Calu3 (cell line): ENCODE measurements around the gene TNPO2. TPM values are rescaled to one million over a fixed set of nuclear protein-coding genes. Genes with fewer than 3 reads are reported as not detected.

Experiments used
- BruUV-seq: library from RNA; stranded (reverse); fragments of 400-500 nt; replicated peaks from 2 replicates; lab custom pipeline; 2021; lab: Mats Ljungman, UMichigan
- CTCF ChIA-PET: fragments of 300-600 bp; sonication (Branson Sonifier 250); formaldehyde crosslinking; loops from one replicate; lab custom pipeline; 2022; ENCODE audit warnings: antibody characterized with exemption; lab: Charles Lee
- DNase-seq: peaks from one replicate; pipeline ENCODE4 v3.0.0; 2022
- H3K27ac Mint-ChIP-seq: one replicate; pipeline ENCODE4 v1.8.0; 2022; ENCODE audit warnings: mixed read lengths; ENCODE audit not compliant: unreplicated experiment
- H3K27me3 Mint-ChIP-seq: one replicate; pipeline ENCODE4 v1.8.0; 2022; ENCODE audit warnings: mixed read lengths; ENCODE audit not compliant: unreplicated experiment
- H3K36me3 Mint-ChIP-seq: one replicate; pipeline ENCODE4 v1.8.0; 2022; ENCODE audit warnings: mild to moderate bottlenecking, moderate library complexity, mixed read lengths; ENCODE audit not compliant: insufficient read depth, unreplicated experiment
- H3K4me1 Mint-ChIP-seq: one replicate; pipeline ENCODE4 v1.8.0; 2022; ENCODE audit warnings: mild to moderate bottlenecking, low read depth, mixed read lengths; ENCODE audit not compliant: unreplicated experiment
- H3K4me3 Mint-ChIP-seq: one replicate; pipeline ENCODE4 v1.8.0; 2022; ENCODE audit warnings: mild to moderate bottlenecking, low read depth, moderate library complexity, mixed read lengths; ENCODE audit not compliant: unreplicated experiment
- H3K9me3 Mint-ChIP-seq: one replicate; pipeline ENCODE4 v1.8.0; 2022; ENCODE audit warnings: low read depth, mixed read lengths; ENCODE audit not compliant: unreplicated experiment
- intact Hi-C: fragments of 100-400 bp; cut with micrococcal nuclease; formaldehyde crosslinking; loops from one replicate; pipeline ENCODE4 v1.10.0; 2022; ENCODE audit not compliant: unreplicated experiment
- total RNA-seq: library from RNA; stranded (reverse); gene quantifications from 2 replicates; pipeline ENCODE4 v1.2.3, GENCODE V29; 2022
- TF ChIP-seq, protein P1 (sequence below): fragments of 200-600 bp; IDR thresholded peaks from one replicate; pipeline ENCODE4 v1.8.0; 2022; ENCODE audit warnings: antibody characterized with exemption; ENCODE audit not compliant: unreplicated experiment

TNPO2 gene
- total RNA-seq, 1 experiment from 2014 or later: 67.0 TPM

DNA sequence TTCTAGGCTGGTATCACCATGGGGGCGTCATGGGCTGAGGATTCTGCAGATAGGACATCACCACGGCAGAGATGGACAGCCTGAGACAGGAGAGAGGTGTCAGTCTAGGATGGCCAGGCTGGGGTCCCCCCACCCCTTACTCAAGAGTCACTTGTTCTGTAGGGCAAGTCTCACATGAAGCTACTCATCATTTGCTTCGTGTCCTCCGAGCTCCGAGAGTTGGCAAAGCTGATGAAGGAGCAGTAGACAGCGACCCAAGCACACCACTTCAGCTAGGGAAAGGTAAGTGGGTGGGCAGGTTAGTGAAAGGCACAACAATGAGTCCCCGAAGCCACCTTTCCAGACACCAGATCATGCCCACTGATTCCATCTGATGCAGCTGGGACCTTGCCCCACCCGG lies 55.4 kb downstream of the TNPO2 start:
- intact Hi-C loops: loop anchor here (5.0 kb wide), 1 partner anchor 106 kb away; no protein-coding TSS in a partner anchor
- Mint-ChIP-seq H3K27me3 (no peaks in the 10 kb centered on the region), H3K9me3 (no peaks in the 10 kb centered on the region), H3K36me3 (peaks cover 56% of the 10 kb centered on the region), H3K4me3 (peak overlapping the region; percentile 88), H3K27ac (no peak overlapping the region), H3K4me1 (peaks cover 8% of the 10 kb centered on the region)
- TF ChIP-seq, protein P1, sequence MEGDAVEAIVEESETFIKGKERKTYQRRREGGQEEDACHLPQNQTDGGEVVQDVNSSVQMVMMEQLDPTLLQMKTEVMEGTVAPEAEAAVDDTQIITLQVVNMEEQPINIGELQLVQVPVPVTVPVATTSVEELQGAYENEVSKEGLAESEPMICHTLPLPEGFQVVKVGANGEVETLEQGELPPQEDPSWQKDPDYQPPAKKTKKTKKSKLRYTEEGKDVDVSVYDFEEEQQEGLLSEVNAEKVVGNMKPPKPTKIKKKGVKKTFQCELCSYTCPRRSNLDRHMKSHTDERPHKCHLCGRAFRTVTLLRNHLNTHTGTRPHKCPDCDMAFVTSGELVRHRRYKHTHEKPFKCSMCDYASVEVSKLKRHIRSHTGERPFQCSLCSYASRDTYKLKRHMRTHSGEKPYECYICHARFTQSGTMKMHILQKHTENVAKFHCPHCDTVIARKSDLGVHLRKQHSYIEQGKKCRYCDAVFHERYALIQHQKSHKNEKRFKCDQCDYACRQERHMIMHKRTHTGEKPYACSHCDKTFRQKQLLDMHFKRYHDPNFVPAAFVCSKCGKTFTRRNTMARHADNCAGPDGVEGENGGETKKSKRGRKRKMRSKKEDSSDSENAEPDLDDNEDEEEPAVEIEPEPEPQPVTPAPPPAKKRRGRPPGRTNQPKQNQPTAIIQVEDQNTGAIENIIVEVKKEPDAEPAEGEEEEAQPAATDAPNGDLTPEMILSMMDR: no peak
- no TSS peak for BruUV-seq
- DNase-seq: no peak
- CTCF ChIA-PET: no interaction called here

DNA sequence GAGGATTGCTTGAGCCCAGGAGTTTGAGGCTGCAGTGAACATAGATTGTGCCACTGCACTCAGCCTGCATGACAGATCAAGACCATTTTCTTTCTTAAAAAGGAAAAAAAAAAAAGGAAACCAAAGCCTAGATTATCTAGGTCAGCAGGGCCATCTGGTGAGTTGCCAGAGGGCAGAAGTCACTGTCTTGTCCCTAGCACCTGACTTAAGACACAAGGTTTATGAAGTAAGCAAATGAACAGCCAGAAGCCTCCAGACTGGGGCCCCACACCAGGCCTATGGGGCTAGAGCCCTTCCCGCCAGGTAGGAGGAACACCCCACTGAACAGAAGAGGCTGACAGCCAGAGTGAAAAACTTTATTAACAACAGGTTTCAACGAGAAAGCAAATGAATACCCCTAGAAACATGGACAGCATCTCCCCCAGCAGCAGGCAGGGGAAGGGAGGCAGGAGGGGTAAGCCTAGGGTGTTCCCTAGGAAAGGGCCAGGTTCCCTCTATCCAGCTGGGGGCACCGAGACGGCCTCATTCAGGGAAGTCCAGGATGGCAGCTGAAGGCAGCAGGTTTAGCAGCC lies 55.9 kb downstream of the TNPO2 start:
- Mint-ChIP-seq H3K9me3 (no peaks in the 10 kb centered on the region), H3K4me3 (peak overlapping the region; percentile 88), H3K27me3 (no peaks in the 10 kb centered on the region), H3K27ac (no peak overlapping the region), H3K4me1 (peaks cover 8% of the 10 kb centered on the region), H3K36me3 (peaks cover 56% of the 10 kb centered on the region)
- BruUV-seq: no TSS peak
- DNase-seq: no peak
- CTCF ChIA-PET: no interaction called here
- TF ChIP-seq, protein P1: no peak
- intact Hi-C loops: loop anchor here (5.0 kb wide), 1 partner anchor 106 kb away; no protein-coding TSS in a partner anchor

DNA sequence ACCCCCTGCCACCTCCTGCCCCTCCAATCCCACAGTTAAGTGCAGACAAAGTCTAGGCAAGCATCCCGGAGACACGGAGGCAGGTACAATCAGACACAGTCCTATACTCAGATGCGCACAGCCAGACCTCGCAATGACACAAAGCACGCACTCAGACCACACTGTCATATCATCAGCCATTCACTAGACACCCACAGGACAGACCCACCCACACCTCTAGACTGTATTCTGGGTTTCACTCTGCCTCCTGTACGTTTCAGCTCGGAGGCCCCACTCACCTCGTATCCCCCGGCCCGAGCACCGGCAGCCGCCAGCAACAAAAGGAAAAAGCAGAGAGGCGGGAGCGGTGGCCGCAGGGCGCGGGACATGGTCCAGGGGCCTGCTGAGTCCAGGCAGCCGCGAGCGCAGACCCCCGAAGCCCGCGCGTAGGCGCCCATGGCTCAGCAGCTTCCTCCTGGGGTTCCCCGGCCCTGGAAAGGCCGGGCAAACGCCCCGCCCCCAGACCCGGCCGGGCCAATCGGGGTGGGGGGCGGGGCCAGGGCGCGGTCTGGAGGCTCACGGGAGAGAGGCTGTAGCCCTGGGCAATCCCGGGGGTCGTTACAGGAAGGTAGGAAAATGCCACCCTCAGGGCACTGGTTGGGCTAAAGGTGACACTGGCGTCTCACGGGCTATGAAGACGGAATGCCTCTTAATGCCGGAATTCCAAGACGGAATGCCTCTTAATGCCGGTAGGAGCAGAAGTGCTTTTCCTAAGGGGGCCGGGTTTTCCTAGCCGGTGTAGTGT lies 57.3 kb downstream of the TNPO2 start, which contains the start of the genes MAN2B1 and WDR83:
MAN2B1 (minus strand) TSS at position 478 of the 784 bp plus-strand sequence; CDS start at position 437, 41 bp downstream.
WDR83 (plus strand) TSS at position 543 of the 784 bp plus-strand sequence. CDS start 2,984 bp downstream, outside the sequence.
- TF ChIP-seq, protein P1: no peak
- intact Hi-C loops: loop anchor here (5.0 kb wide), 1 partner anchor 104 kb away; no protein-coding TSS in a partner anchor
- Mint-ChIP-seq H3K27ac (peak within 1 kb of the TSS; percentile 77), H3K9me3 (no peaks in the 10 kb centered on the region), H3K4me3 (peak within 1 kb of the TSS; percentile 88), H3K27me3 (no peaks in the 10 kb centered on the region), H3K4me1 (no peaks in the 10 kb centered on the region), H3K36me3 (peaks cover 46% of the 10 kb centered on the region)
- BruUV-seq: no TSS peak
- peak; percentile 74 for DNase-seq
- CTCF ChIA-PET: no interaction called here

DNA sequence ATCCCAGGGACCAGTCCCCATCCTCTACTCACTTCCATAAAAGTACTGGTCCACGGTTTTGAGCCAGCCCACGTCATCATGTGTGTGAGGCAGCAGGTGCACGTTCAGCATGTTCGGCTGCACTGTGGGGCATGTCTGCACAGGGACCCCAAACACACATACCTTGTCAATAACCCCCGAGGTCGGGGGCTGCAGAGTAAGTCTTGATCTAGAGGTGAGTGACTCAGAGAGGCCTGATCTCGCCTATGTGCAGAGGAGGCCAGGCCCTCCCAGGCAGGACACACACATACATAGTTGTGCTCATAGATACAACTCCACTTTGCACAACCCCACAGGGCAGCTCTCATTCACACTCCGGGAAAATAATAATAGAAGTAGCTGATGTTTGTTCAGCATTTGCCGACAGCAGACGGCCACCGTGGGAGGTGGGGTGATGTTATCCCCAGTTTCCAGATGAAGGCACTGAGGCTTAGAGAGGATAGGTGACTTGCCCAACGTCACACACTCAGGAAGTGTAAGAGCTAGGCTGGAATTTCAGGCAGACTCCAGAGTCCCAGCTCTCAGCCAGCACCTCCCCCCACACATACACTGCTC lies 58.0 kb downstream of the TNPO2 start:
- BruUV-seq: TSS peak; percentile 16
- CTCF ChIA-PET: no interaction called here
- Mint-ChIP-seq H3K27me3 (no peaks in the 10 kb centered on the region), H3K9me3 (no peaks in the 10 kb centered on the region), H3K4me3 (peak overlapping the region; percentile 88), H3K4me1 (no peaks in the 10 kb centered on the region), H3K36me3 (peaks cover 50% of the 10 kb centered on the region), H3K27ac (peak overlapping the region; percentile 77)
- TF ChIP-seq, protein P1: no peak
- intact Hi-C loops: loop anchor here (5.0 kb wide), 1 partner anchor 103 kb away; no protein-coding TSS in a partner anchor
- DNase-seq: no peak
